Fibroblast of lung (primary cell): ENCODE data around the gene ZER1.

ENCODE experiments used
- EZH2 ChIP-seq: IDR thresholded peaks from 2 replicates; pipeline ENCODE4 v1.5.1; 2012; ENCODE audit warnings: low read length, control low read depth, mild to moderate bottlenecking; ENCODE audit errors: missing control alignments
- TF ChIP-seq, protein P1 (sequence below), 2 donors: IDR thresholded peaks in 1 of 2; conservative IDR thresholded peaks in 1 of 2; 1 replicate in 1 of 2; 2 replicates in 1 of 2; pipeline ENCODE4 v1.5.1; 2011 to 2012; ENCODE audit warnings: low read length in 2 of 2, control low read depth in 1 of 2, inconsistent platforms in 1 of 2, low read depth in 1 of 2, mild to moderate bottlenecking in 1 of 2

DNA sequence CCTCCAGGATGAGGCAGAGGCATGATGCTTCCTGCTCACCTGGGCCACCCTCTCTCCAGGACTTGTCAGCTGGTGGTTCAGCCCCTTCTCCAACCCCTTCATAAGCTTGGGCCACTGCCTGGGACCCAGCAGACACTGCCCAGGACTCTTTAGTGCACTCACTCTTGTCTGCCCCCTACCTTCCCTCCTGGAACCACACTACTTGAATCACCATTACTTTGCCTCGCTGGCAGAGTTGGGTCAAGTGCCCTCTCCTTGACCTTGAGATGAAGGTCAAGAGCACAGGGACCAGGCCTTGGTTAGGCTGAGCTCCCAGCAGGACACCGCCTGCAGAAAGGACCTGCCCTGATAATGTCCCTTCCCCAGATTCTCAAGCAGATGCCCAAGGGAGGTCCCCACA, 38.1 kb upstream of the ZER1 start:
- TF ChIP-seq EZH2: no peak
- TF ChIP-seq, protein P1, sequence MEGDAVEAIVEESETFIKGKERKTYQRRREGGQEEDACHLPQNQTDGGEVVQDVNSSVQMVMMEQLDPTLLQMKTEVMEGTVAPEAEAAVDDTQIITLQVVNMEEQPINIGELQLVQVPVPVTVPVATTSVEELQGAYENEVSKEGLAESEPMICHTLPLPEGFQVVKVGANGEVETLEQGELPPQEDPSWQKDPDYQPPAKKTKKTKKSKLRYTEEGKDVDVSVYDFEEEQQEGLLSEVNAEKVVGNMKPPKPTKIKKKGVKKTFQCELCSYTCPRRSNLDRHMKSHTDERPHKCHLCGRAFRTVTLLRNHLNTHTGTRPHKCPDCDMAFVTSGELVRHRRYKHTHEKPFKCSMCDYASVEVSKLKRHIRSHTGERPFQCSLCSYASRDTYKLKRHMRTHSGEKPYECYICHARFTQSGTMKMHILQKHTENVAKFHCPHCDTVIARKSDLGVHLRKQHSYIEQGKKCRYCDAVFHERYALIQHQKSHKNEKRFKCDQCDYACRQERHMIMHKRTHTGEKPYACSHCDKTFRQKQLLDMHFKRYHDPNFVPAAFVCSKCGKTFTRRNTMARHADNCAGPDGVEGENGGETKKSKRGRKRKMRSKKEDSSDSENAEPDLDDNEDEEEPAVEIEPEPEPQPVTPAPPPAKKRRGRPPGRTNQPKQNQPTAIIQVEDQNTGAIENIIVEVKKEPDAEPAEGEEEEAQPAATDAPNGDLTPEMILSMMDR (conservative IDR thresholded peaks at IDR 0.05 in 1 of 2, IDR thresholded peaks at IDR 0.05 in 1 of 2; ENCODE audit: low read depth in 1 of 2, low read length in 2 of 2): peak in 1 of 2 donors; percentile 7
